NCI-H146 (cell line): ENCODE measurements around the gene NOS3.
A peak's percentile ranks its signal among the peaks of the same experiment; 100 is the strongest.

ENCODE experiments used
- DNase-seq: peaks from one replicate; lab custom pipeline; 2025; lab: John Stamatoyannopoulos, UW

NOS3 gene

GRCh38 chr7:150990416-150991186, at the start of gene NOS3:
TSS of gene NOS3 (plus strand) at chr7:150991017. CDS start at chr7:150993804, 2,787 bp downstream.
- no peak for DNase-seq

GRCh38 chr7:150941351-150942000, 49.3 kb upstream of the NOS3 start:
- no peak for DNase-seq

GRCh38 chr7:150942001-150942590, 48.7 kb upstream of the NOS3 start:
- DNase-seq = peak; percentile 71

- DNase-seq = no peak
Measured at GRCh38 chr7:150942591-150943452, 48.0 kb upstream of the NOS3 start.

- DNase-seq = no peak
Measured at GRCh38 chr7:150943453-150943814, 47.4 kb upstream of the NOS3 start.

DNA sequence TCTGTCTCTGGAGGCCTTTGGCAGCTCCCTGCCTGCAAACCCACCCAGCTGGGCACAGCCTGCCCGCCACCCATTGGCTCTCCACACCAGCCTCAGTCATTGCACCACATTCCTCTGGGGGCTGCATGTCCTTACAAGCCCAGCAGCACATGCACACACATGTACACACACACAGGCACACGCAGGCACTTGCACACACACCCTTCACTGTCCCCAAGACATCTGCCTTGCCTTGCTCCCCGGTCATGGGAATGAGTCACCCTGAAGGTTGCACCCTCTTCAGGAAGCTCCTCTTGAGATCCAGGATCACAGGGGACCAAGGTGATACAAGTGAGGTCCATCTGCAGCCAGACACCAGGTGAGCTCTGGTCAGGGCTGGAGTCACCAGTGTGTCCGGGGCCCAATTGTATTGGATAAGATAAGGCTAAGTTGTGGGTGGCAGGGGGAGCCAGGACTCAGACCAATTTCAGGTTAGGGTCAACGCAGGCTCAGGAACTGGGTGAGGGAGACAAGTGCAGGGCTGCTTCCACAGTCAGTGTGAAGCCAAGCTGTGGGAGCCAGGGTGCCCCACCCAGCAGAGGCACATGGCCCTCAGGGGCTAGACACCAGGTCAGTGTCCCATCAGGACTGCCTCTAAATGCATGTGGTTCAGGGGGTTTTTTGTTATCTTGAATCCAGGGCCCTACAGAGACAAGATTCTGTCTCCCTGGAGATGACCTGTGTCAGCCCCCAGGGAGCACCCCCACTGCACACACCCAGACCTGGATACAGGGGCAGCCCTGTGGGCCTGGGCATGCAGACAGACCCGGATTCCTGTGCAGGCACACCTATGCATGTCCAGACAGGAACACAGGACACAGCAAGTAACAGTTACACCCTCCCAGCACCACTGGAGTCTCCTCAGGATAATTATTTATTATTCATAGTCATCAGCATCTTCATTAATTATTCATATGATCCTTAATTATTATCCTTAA, 46.5 kb upstream of the NOS3 start:
- DNase-seq = no peak

DNA sequence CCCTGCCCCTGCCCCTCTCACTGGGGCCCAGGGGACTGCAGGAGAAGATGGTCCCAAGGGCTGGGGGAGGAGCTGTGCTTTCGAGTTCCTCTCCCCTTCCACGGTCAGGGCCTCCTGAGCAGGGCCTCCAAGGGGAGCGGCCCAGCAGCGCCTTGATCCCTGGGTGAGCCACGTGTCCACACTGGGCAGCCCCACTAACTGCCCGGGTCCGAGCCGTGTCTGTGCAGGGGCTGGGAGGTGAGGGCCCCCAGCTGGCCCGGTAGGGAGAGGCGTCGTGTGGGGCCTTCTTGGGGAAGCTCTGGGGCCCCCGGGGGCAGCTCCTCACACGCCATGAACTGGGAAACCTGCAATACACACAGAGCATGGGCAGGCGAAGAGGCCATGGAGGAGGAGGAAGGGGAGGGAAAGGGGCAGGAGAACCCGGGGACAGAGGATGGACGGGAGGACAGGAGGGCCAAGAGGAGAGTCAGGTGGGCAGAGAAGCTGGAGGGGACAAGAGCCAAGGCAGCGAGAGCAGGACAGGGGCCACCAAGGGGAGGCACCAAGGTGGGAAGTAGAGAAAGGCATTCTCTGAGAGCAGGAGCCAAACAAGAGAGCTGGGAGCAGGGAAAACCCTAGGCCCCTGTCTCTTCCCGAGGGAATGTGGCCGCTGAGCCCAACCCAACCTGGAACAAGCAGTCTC, 45.5 kb upstream of the NOS3 start:
- no peak for DNase-seq

- no peak for DNase-seq
Measured at GRCh38 chr7:150945853-150946420, 44.9 kb upstream of the NOS3 start.

DNA sequence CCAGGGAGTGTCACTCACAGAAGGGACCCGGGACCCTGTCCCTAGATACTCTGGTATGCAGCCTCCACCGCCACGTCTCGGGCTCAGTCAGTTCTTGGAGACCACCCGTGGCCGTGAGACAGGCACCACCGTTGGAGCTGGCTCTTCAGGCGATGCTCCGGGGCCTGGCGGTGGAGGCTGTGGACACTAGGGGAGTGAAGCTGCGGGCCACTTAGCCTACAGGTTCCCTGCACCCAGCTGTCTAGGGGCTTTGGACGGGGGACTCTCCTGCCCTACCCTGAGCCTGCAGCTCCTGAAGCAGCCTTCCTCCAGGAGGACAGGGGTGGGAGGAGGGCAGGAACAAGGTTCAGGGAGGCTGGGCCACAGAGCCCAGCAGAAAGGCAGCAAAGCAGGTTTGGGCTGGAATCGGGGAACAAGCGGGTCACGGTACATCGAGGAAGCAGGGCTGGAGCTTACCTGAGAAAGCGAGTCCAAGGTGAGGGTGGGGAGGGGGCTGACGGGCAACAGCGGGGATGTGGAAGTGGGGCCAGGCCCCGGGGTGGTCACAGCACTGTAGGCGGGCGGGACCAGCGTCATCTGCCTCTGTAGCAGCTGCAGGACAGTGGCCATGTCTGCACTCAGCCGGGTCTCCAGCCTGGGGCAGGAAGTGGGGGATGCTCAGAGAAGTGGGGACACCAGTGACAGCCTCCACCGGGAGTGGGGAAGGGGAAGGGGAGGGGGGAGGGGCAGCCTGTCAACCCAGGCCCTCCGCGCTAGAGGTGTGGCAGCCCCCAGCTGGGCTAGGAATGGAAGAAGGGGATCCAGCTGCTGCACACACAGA, 44.2 kb upstream of the NOS3 start:
- DNase-seq = no peak

- DNase-seq = no peak
Measured at GRCh38 chr7:150947241-150947745, 43.5 kb upstream of the NOS3 start.

- DNase-seq = no peak
Measured at GRCh38 chr7:150947761-150948651, 42.8 kb upstream of the NOS3 start.

- DNase-seq = no peak
Measured at GRCh38 chr7:150948791-150949251, 42.0 kb upstream of the NOS3 start.

- no peak for DNase-seq
Measured at GRCh38 chr7:150949564-150949963, 41.3 kb upstream of the NOS3 start.

DNA sequence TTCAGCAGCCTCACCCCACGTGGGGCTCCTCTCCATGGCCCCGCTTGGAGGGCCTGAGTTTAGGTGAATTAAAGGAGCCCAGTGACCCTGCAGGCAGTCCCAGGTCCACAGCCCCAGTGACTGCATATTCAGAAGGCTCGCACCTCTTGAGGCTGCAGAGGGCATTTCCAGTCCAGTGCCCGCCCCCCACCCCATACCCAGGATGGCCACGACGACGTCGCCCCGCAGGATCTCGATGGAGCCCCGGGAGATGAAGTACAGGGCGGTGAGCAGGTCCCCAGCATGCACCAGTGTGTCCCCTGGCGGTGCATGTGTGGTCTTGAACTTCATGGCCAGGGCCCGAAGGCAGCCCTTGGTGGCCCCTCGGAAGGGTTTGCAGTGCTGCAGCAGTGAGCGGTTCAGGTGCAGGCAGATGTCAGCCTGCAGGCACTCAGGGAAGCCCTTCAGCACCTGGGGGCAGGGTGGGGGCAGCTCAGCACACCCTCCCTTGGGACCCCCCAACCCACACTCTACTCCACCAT, 40.8 kb upstream of the NOS3 start:
- DNase-seq = no peak

GRCh38 chr7:150950496-150951180, 40.2 kb upstream of the NOS3 start:
- DNase-seq = no peak

DNA sequence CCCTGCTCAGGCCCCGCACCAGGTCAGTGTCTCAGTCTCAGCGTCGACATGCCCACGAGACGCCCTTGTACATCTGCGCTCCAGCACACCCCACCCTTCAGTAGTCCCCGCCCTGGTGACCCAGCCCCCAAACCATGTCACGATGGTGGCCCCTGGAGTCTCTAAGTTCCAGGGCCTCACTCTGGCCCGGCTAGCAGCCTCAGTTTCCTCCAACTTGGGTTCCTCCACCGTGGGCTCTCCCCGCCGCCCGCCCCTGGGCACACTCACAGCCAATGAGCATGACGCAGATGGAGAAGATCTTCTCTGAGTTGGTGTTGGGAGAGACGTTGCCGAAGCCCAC, 39.7 kb upstream of the NOS3 start:
- no peak for DNase-seq

DNA sequence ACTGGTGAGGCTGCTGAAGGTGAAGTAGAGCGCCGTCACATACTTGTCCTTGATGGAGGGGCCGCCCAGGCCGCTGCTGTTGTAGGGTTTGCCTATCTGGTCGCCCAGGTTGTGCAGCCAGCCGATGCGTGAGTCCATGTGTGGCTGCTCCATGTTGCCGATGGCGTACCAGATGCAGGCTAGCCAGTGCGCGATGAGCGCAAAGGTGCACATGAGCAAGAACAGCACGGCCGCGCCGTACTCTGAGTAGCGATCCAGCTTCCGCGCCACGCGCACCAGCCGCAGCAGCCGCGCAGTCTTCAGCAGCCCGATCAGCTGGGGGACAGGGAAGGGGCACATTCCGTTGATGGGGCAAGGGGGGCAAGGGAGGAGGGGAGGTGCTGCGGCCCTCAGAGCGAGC, 39.3 kb upstream of the NOS3 start:
- no peak for DNase-seq
